Parathyroid adenoma (tissue), 2 donors: ENCODE measurements around the gene PCDHA1.

ENCODE experiments used
- H2AFZ ChIP-seq: fragments of 300-600 bp; sonication (generic); one replicate; pipeline ENCODE4 v1.7.0; 2017; ENCODE audit warnings: antibody characterized with exemption, mild to moderate bottlenecking
- H3K27ac ChIP-seq: fragments of 300-600 bp; sonication (generic); one replicate; pipeline ENCODE4 v1.7.0; 2017
- H3K27me3 ChIP-seq: fragments of 300-600 bp; sonication (generic); one replicate; pipeline ENCODE4 v1.7.0; 2017; ENCODE audit warnings: low read length; ENCODE audit not compliant: control insufficient read depth, insufficient read depth
- H3K36me3 ChIP-seq: fragments of 300-600 bp; sonication (generic); one replicate; pipeline ENCODE4 v1.7.0; 2017; ENCODE audit warnings: low read length; ENCODE audit not compliant: control insufficient read depth, insufficient read depth
- H3K4me1 ChIP-seq: fragments of 300-600 bp; sonication (generic); one replicate; pipeline ENCODE4 v1.7.0; 2017; ENCODE audit warnings: control low read depth
- H3K4me2 ChIP-seq: fragments of 300-600 bp; sonication (generic); one replicate; pipeline ENCODE4 v1.7.0; 2017; ENCODE audit warnings: low read length
- H3K4me3 ChIP-seq: fragments of 300-600 bp; sonication (generic); one replicate; pipeline ENCODE4 v1.7.0; 2017; ENCODE audit warnings: low read depth, low read length
- H3K79me2 ChIP-seq: fragments of 300-600 bp; sonication (generic); one replicate; pipeline ENCODE4 v1.7.0; 2017; ENCODE audit warnings: control low read depth
- H3K9ac ChIP-seq: fragments of 300-600 bp; sonication (generic); one replicate; pipeline ENCODE4 v1.7.0; 2017; ENCODE audit warnings: mild to moderate bottlenecking
- H3K9me3 ChIP-seq: fragments of 300-600 bp; sonication (generic); one replicate; pipeline ENCODE4 v1.7.0; 2017; ENCODE audit warnings: low read length; ENCODE audit not compliant: control insufficient read depth
- CTCF ChIP-seq: fragments of 300-600 bp; sonication (generic); IDR thresholded peaks from one replicate; pipeline ENCODE4 v1.7.0; 2017; ENCODE audit warnings: antibody characterized with exemption, mild to moderate bottlenecking
- donor health status: primary hyperparathyroidism.

The PCDHA1 gene

DNA sequence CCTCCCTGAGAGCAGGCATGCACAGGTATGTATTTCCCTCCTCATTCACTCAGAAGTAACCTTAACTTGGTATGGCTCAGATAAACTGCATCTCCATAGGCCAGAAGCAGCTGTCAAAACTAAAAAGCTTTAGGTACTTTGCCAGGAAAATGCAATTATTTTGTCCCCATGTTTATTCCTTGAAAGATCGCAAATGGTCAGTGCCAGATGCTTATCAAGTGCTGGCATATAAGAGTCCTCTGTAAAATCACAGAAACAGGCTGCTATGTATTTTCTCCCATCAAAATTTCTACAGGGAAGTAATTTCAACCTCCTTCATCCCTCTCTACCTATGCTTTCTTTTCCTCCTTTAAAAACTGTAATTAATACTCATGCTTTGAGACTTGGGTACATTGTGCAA, 193.0 kb downstream of the PCDHA1 start:
- H3K27ac ChIP-seq = peak overlapping the region; percentile 81
- H3K27me3 ChIP-seq = no peaks in the 10 kb centered on the region
- H3K4me2 ChIP-seq = peak overlapping the region; percentile 16
- TF ChIP-seq CTCF = no peak
- no peak overlapping the region for H2AFZ ChIP-seq
- H3K4me1 ChIP-seq = peaks cover 30% of the 10 kb centered on the region
- H3K36me3 ChIP-seq = no peaks in the 10 kb centered on the region
- H3K4me3 ChIP-seq = no peak overlapping the region
- peaks cover 3% of the 10 kb centered on the region for H3K79me2 ChIP-seq
- no peaks in the 10 kb centered on the region for H3K9me3 ChIP-seq
- H3K9ac ChIP-seq = no peak overlapping the region

DNA sequence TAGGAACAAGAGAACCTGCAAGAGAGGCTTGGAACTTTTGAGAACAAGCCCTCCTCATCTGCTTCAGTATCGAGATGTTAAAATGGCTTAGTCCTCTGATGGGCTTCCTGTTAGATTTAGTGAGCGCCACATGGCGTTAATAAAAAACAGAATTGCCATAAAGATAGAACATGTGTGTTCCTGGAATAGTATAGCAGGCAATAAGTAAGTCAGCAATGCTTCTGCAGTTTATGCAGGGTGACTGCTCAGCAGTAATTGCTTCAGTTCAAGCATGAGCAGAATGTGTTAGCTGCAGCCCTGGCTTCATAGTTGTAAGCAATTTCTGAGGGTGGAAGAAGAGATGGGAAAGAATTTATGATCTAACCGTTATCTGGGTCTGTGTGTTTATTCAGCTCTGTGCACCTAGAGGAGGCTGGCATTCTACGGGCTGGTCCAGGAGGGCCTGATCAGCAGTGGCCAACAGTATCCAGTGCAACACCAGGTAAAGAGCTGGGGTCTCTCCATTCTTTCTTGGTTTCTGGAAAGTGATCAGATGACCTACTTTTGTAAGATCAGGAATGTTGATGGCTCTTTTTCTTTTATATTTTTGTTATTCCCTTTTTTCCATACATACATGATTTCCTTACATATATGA, 196.3 kb downstream of the PCDHA1 start:
- Histone ChIP-seq H3K4me3 (no peak overlapping the region), H3K27me3 (no peaks in the 10 kb centered on the region), H3K9me3 (no peaks in the 10 kb centered on the region), H3K27ac (no peak overlapping the region), H3K4me2 (no peak overlapping the region), H3K9ac (no peak overlapping the region), H3K36me3 (no peaks in the 10 kb centered on the region), H3K4me1 (peaks cover 30% of the 10 kb centered on the region), H3K79me2 (peaks cover 9% of the 10 kb centered on the region), H2AFZ (no peak overlapping the region)
- TF ChIP-seq CTCF = no peak

- peaks cover 12% of the 10 kb centered on the region for H3K79me2 ChIP-seq
- H3K9ac ChIP-seq = no peak overlapping the region
- TF ChIP-seq CTCF = no peak
- H3K4me1 ChIP-seq = peaks cover 31% of the 10 kb centered on the region
- H3K4me2 ChIP-seq = peak overlapping the region; percentile 29
- H3K4me3 ChIP-seq = no peak overlapping the region
- H3K9me3 ChIP-seq = no peaks in the 10 kb centered on the region
- H3K36me3 ChIP-seq = no peaks in the 10 kb centered on the region
- H3K27ac ChIP-seq = peak overlapping the region; percentile 8
- no peak overlapping the region for H2AFZ ChIP-seq
- no peaks in the 10 kb centered on the region for H3K27me3 ChIP-seq
These were observed 200.2 kb downstream of the PCDHA1 start for GRCh38 chr5:140986117-140986521.

GRCh38 chr5:140988100-140988499, 202.2 kb downstream of the PCDHA1 start:
- Histone ChIP-seq H3K27ac (peak overlapping the region; percentile 82), H3K27me3 (no peaks in the 10 kb centered on the region), H3K79me2 (peaks cover 12% of the 10 kb centered on the region), H3K4me1 (peaks cover 31% of the 10 kb centered on the region), H3K36me3 (no peaks in the 10 kb centered on the region), H3K9me3 (no peaks in the 10 kb centered on the region), H3K4me3 (no peak overlapping the region), H3K4me2 (peak overlapping the region; percentile 14), H2AFZ (peak overlapping the region; percentile 34), H3K9ac (no peak overlapping the region)
- TF ChIP-seq CTCF = no peak

GRCh38 chr5:140988608-140989007, 202.7 kb downstream of the PCDHA1 start:
- Histone ChIP-seq H3K9me3 (no peaks in the 10 kb centered on the region), H3K9ac (no peak overlapping the region), H2AFZ (peak overlapping the region; percentile 34), H3K4me3 (no peak overlapping the region), H3K36me3 (no peaks in the 10 kb centered on the region), H3K27me3 (no peaks in the 10 kb centered on the region), H3K79me2 (peaks cover 14% of the 10 kb centered on the region), H3K27ac (peak overlapping the region; percentile 82), H3K4me1 (peaks cover 31% of the 10 kb centered on the region), H3K4me2 (no peak overlapping the region)
- no peak for TF ChIP-seq CTCF
